K562 (cell line): ENCODE data around the gene GYS1. TPM values are rescaled to one million over a fixed set of nuclear protein-coding genes. Genes with fewer than 3 reads are reported as not detected.

Source experiments
- ATAC-seq: fragments of 200-7000 bp; cut with Tn5 transposase; 3 replicates; pipeline ENCODE4 v1.9.1; 2020; ENCODE audit warnings: moderate library complexity
- BruUV-seq: library from RNA; stranded (reverse); fragments of 400-500 nt; replicated peaks from 2 replicates; lab custom pipeline; 2021; lab: Mats Ljungman, UMichigan
- CTCF ChIA-PET: fragments of 300-600 bp; formaldehyde crosslinking; extraction: SDS; loops from one replicate; lab custom pipeline; 2021; ENCODE audit warnings: low intra/inter-chr PET ratio; lab: Yijun Ruan, JAX
- POLR2A ChIA-PET: fragments of 300-600, 350-650 bp; sonication (Branson Sonifier 250); formaldehyde crosslinking; extraction: SDS; loops from one replicate; lab custom pipeline; 2021; ENCODE audit warnings: antibody characterized with exemption, inconsistent platforms; lab: Yijun Ruan, JAX
- DNase-seq, 4 experiments: peaks; one replicate each; pipeline versions ENCODE4 v3.0.0 to v3.0.0-alpha.2; 2011 to 2018; ENCODE audit warnings: low spot score in 3 of 4, mixed read lengths in 3 of 4; ENCODE audit errors: extremely low read depth in 1 of 4
- FAIRE-seq: peaks from 2 replicates; lab custom pipeline; 2011; peaks lifted over from hg19 to GRCh38; lab: Jason Lieb, UNC
- H2AFZ ChIP-seq: 2 replicates; pipeline ENCODE4 v1.6.0; 2011; ENCODE audit warnings: low read depth, low read length, control low read depth, inconsistent platforms
- H3K27ac ChIP-seq: fragments of 200-600 bp; 3 replicates; pipeline ENCODE4 v1.8.0; 2011; ENCODE audit warnings: low read depth, mild to moderate bottlenecking, control low read depth, inconsistent platforms, low read length, moderate library complexity, mixed read lengths; ENCODE audit errors: extremely low read depth
- H3K27me3 ChIP-seq, 2 experiments: fragments of 300-600 bp in 1 of 2; 2 replicates in 1 of 2; 3 replicates in 1 of 2; pipeline versions ENCODE4 v1.6.0 to v1.8.0; 2011; ENCODE audit warnings: inconsistent platforms in 2 of 2, low read length in 2 of 2, mild to moderate bottlenecking in 1 of 2, mixed read lengths in 1 of 2, moderate library complexity in 1 of 2; ENCODE audit not compliant: control insufficient read depth in 2 of 2, insufficient read depth in 2 of 2
- H3K36me3 ChIP-seq: fragments of 300-600 bp; 3 replicates; pipeline ENCODE4 v1.8.0; 2011; ENCODE audit warnings: mild to moderate bottlenecking, low read length, inconsistent platforms; ENCODE audit not compliant: control insufficient read depth, insufficient read depth
- H3K4me1 ChIP-seq, 2 experiments: fragments of 200-600 bp in 1 of 2; replicated peaks in 1 of 2; 2 replicates in 1 of 2; 3 replicates in 1 of 2; pipeline versions ENCODE4 v1.5.1 to v1.8.0; 2011; ENCODE audit warnings: inconsistent platforms in 2 of 2, low read length in 2 of 2, mild to moderate bottlenecking in 1 of 2, mixed read lengths in 1 of 2, moderate library complexity in 1 of 2; ENCODE audit not compliant: control insufficient read depth in 2 of 2, insufficient read depth in 2 of 2
- H3K4me2 ChIP-seq: 2 replicates; pipeline ENCODE4 v1.6.1; 2011; ENCODE audit warnings: low read length, control low read depth, inconsistent platforms, mixed read lengths; ENCODE audit not compliant: insufficient read depth
- H3K4me3 ChIP-seq: fragments of 200-600 bp; sonication (generic), shearing (Covaris generic); 2 replicates; pipeline ENCODE4 v1.5.1; 2016; ENCODE audit warnings: control low read depth, inconsistent platforms
- H3K79me2 ChIP-seq: fragments of 200-600 bp; 3 replicates; pipeline ENCODE4 v1.8.0; 2011; ENCODE audit warnings: low read length, inconsistent platforms; ENCODE audit not compliant: control insufficient read depth, insufficient read depth
- H3K9ac ChIP-seq, 2 experiments: 2 replicates each; pipeline versions ENCODE4 v1.6.0 to v1.6.1; 2011; ENCODE audit warnings: low read depth in 2 of 2, low read length in 2 of 2, control low read depth in 1 of 2, inconsistent platforms in 1 of 2, mild to moderate bottlenecking in 1 of 2, mixed read lengths in 1 of 2; ENCODE audit not compliant: insufficient read depth in 1 of 2
- H3K9me1 ChIP-seq: one replicate; pipeline ENCODE4 v1.6.0; 2011; ENCODE audit warnings: inconsistent platforms, mild to moderate bottlenecking, low read length, moderate library complexity; ENCODE audit not compliant: control insufficient read depth, insufficient read depth
- H3K9me3 ChIP-seq: replicated peaks from 2 replicates; pipeline ENCODE4 v1.5.1; 2011; ENCODE audit warnings: low read depth, low read length, inconsistent platforms; ENCODE audit not compliant: control insufficient read depth, insufficient read depth
- H4K20me1 ChIP-seq: replicated peaks from 2 replicates; pipeline ENCODE4 v1.6.1; 2011; ENCODE audit warnings: low read length, inconsistent platforms, mixed read lengths; ENCODE audit not compliant: control insufficient read depth, insufficient read depth
- BMI1 ChIP-seq: fragments of 150-350 bp; IDR thresholded peaks from 2 replicates; pipeline ENCODE4 v1.6.1; 2014; ENCODE audit warnings: low read length
- DNMT1 ChIP-seq: fragments of 450-650 bp; IDR thresholded peaks from 2 replicates; pipeline ENCODE4 v1.6.1; 2016; ENCODE audit warnings: antibody characterized with exemption, mild to moderate bottlenecking
- FOXK1 ChIP-seq: sonication (generic); formaldehyde crosslinking; IDR thresholded peaks from 2 replicates; pipeline ENCODE4 v1.8.0; 2022; ENCODE audit warnings: missing genetic modification reagents, mild to moderate bottlenecking, borderline replicate concordance
- FUS ChIP-seq: fragments of 200-400 bp; formaldehyde crosslinking; optimal IDR thresholded peaks from 2 replicates; pipeline ENCODE3; 2017; ENCODE audit warnings: low read depth, low read length
- GABPA ChIP-seq: fragments of 200-800 bp; sonication (Bioruptor generic); conservative IDR thresholded peaks from 2 replicates; pipeline ENCODE4 v1.6.1; 2016; ENCODE audit warnings: low read depth, missing genetic modification characterization, missing compliant biosample characterization
- MED1 ChIP-seq: sonication (generic); formaldehyde crosslinking; IDR thresholded peaks from 2 replicates; pipeline ENCODE4 v1.8.1; 2023; ENCODE audit warnings: missing genetic modification reagents, borderline replicate concordance
- MEF2D ChIP-seq: conservative IDR thresholded peaks from 2 replicates; pipeline ENCODE4 v1.6.1; 2016; ENCODE audit warnings: low read depth, missing genetic modification characterization, missing compliant biosample characterization
- MTA2 ChIP-seq: fragments of 450-650 bp; IDR thresholded peaks from 2 replicates; pipeline ENCODE4 v1.6.1; 2016; ENCODE audit warnings: low read depth
- NFIX ChIP-seq: fragments of 250-450 bp; sonication (Bioruptor Pico); IDR thresholded peaks from 2 replicates; pipeline ENCODE4 v1.4.0; 2020; ENCODE audit warnings: low read depth, mild to moderate bottlenecking, moderate library complexity
- PHF8 ChIP-seq: fragments of 200-600 bp; sonication (generic); IDR thresholded peaks from 2 replicates; pipeline ENCODE4 v1.6.1; 2012; ENCODE audit warnings: mixed run types, mild to moderate bottlenecking, inconsistent platforms, low read length, moderate library complexity, borderline replicate concordance
- RAD21 ChIP-seq, 2 experiments: fragments of 250-450 bp in 1 of 2; fragments of 450-650 bp in 1 of 2; sonication (Bioruptor Pico) in 1 of 2; formaldehyde crosslinking in 1 of 2; IDR thresholded peaks in 1 of 2; conservative IDR thresholded peaks in 1 of 2; 2 replicates each; pipeline versions ENCODE4 v1.4.0 to v1.8.0; 2020 to 2022; ENCODE audit warnings: mild to moderate bottlenecking in 2 of 2, moderate library complexity in 1 of 2
- ZEB2 ChIP-seq: fragments of 450-650 bp; IDR thresholded peaks from 2 replicates; pipeline ENCODE4 v1.6.1; 2016
- ZNF197 ChIP-seq: fragments of 200-800 bp; sonication (Bioruptor generic); IDR thresholded peaks from 2 replicates; pipeline ENCODE4 v1.6.1; 2016; ENCODE audit warnings: low read depth, missing genetic modification characterization, missing compliant biosample characterization
- ZNF253 ChIP-seq: fragments of 250-450 bp; sonication (Bioruptor Pico); conservative IDR thresholded peaks from 2 replicates; pipeline ENCODE4 v1.6.1; 2021; ENCODE audit warnings: mild to moderate bottlenecking
- ZNF668 ChIP-seq: fragments of 250-450 bp; sonication (Bioruptor Pico); IDR thresholded peaks from 2 replicates; pipeline ENCODE4 v1.8.0; 2022; ENCODE audit warnings: mild to moderate bottlenecking, inconsistent platforms
- ZNF830 ChIP-seq: fragments of 250-450 bp; sonication (Bioruptor Pico); IDR thresholded peaks from 2 replicates; pipeline ENCODE4 v1.5.0; 2021; ENCODE audit warnings: mild to moderate bottlenecking
- WGBS: fragments of 100-300 bp; shearing (Covaris generic); methylation state at CpG from one replicate; pipeline ENCODE4 v1.1.6; 2016; ENCODE audit warnings: low coverage, mixed read lengths; ENCODE audit not compliant: insufficient coverage; ENCODE audit errors: missing lambda C conversion rate; 5-methylcytosine and 5-hydroxymethylcytosine counted together
- in situ Hi-C: fragments of 300-500 bp; cut with MboI; formaldehyde crosslinking; loops from 4 replicates; pipeline ENCODE4 v1.15.0; 2018; ENCODE audit warnings: inconsistent platforms, mixed read lengths
- intact Hi-C: fragments of 100-400 bp; cut with micrococcal nuclease; formaldehyde crosslinking; loops from 2 replicates; pipeline ENCODE4 v1.14.2; 2022
- polyA plus RNA-seq, 8 experiments: library from polyadenylated mRNA; depleted of rRNA in 4 of 8; stranded (reverse) in 5 of 8; unstranded in 3 of 8; fragments of >200 nt; fragmentation: Nextera tagmentation in 2 of 8; fragmentation: Illumina TruSeq in 1 of 8; extraction: Ambion mirVana in 2 of 8; extraction: Trizol in 1 of 8; gene quantifications; 2 replicates each; pipeline versions ENCODE4 v1.2.1 to v1.2.3, GENCODE V29; 2011 to 2014; ENCODE audit warnings: inconsistent platforms in 1 of 8, missing spikeins in 1 of 8
- total RNA-seq, 7 experiments: library from RNA; depleted of rRNA in 6 of 7; stranded (reverse); fragments of >200 nt in 6 of 7; fragmentation: Illumina TruSeq in 2 of 7; extraction: Trizol in 2 of 7; gene quantifications; 2 replicates each; pipeline versions ENCODE4 v1.2.1 to v1.2.3, GENCODE V29; 2011 to 2021; ENCODE audit warnings: low replicate concordance in 1 of 7
- TF ChIP-seq, protein P1 (sequence below), 2 experiments: fragments of 450-650 bp; IDR thresholded peaks; 2 replicates each; pipeline ENCODE4 v1.6.1; 2016
- TF ChIP-seq, protein P2 (sequence below): fragments of 250-450 bp; sonication (Bioruptor Pico); IDR thresholded peaks from 2 replicates; pipeline ENCODE4 v1.8.0; 2022; ENCODE audit warnings: inconsistent platforms, mild to moderate bottlenecking, moderate library complexity, borderline replicate concordance
- TF ChIP-seq, protein P3 (sequence below): fragments of 450-650 bp; formaldehyde crosslinking; IDR thresholded peaks from 2 replicates; pipeline ENCODE4 v1.4.0; 2022; ENCODE audit warnings: mild to moderate bottlenecking, moderate library complexity

The GYS1 gene
- total and polyA plus RNA-seq, 9 of the 15 experiments (the other 6 are each of a cell fraction or from before 2014, with no cell fraction given) = 1.9 to 31.1 (median 15.2) TPM

DNA sequence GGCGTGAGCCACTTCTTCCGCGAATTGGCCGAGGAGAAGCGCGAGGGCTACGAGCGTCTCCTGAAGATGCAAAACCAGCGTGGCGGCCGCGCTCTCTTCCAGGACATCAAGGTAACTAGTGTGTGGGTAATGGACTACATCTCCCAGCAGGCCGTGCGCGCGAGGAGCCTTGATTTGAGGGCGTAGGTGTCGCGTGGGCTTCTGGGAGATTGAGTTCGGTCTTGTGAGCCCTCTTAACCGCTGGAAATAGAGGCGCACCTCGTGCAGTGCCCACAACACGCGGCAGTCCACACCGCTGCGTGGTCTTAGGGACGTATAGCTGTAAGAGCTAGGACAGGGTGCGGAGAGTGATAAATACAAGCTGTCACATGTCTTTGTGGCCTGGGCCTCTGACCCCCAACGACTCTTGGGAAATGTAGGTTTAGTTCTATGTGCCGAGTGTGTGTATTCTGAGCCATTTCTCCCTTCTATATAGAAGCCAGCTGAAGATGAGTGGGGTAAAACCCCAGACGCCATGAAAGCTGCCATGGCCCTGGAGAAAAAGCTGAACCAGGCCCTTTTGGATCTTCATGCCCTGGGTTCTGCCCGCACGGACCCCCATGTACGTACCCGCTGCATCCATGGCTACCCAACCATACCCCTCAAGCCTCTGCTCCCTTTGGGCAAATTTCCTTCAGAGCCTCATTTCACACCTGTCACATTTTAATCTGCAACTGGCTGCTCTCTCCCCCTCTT, 27.1 kb downstream of the GYS1 start:
- no peaks in the 10 kb centered on the region for H3K9me1 ChIP-seq
- H3K79me2 ChIP-seq = peaks cover 56% of the 10 kb centered on the region
- H3K27ac ChIP-seq = peak overlapping the region; percentile 82
- H3K36me3 ChIP-seq = peaks cover 52% of the 10 kb centered on the region
- in situ Hi-C loops = loop anchor here (10.0 kb wide), 1 partner anchor 91 kb away; the partner anchor contains the start of gene PPP1R15A
- WGBS = under 1% methylated on average over 34 of the region's 36 CpGs
- peaks cover 21% of the 10 kb centered on the region for H4K20me1 ChIP-seq
- BruUV-seq = TSS peak; percentile 87
- peak overlapping the region; percentile 90 to 91 for H3K9ac ChIP-seq
- H3K4me2 ChIP-seq = peak overlapping the region; percentile 99
- ChIA-PET POLR2A (interaction anchor here (0.5 to 14.5 kb wide), 47 partner anchors 12 to 668 kb away, joined by 3 to 439 read pairs (median 4); partner anchors contain the start of genes BAX, BCAT2, DHDH and GYS1), CTCF (interaction anchor here (0.6 to 1.0 kb wide), 2 partner anchors 93 to 153 kb away, joined by 3 read pairs; no protein-coding TSS in a partner anchor)
- ATAC-seq = peak; percentile 9
- FAIRE-seq = peak; percentile 44
- H3K27me3 ChIP-seq = no peaks in the 10 kb centered on the region
- intact Hi-C loops = loop anchor here (2.0 to 5.0 kb wide), 2 partner anchors 34 to 65 kb away; partner anchors contain the start of genes DHDH and NUCB1
- peaks cover 41 to 70% of the 10 kb centered on the region in 2 experiments for H3K4me1 ChIP-seq
- peak overlapping the region; percentile 70 for H3K4me3 ChIP-seq
- peak; percentile 49 to 88 (median 55) for DNase-seq
- H3K9me3 ChIP-seq = no peaks in the 10 kb centered on the region
- H2AFZ ChIP-seq = no peak overlapping the region
- TF ChIP-seq MED1 (0 out of 2 replicates have a peak, but pooled peaks have one; percentile 28), ZNF830 (CRISPR knock-in tag) (no peak), ZNF668 (CRISPR knock-in tag) (no peak), ZNF253 (CRISPR knock-in tag) (no peak), FOXK1 (peak; percentile 91; the same call in 1 of the 2 replicates), GABPA (tag) (peak; percentile 28; the same call in 1 of the 2 replicates), ZEB2 (no peak), DNMT1 (no peak), RAD21 (CRISPR knock-in tag; conservative IDR thresholded peaks at IDR 0.05 in 1 of 2, IDR thresholded peaks at IDR 0.05 in 1 of 2) (no peak), NFIX (no peak), PHF8 (peak; percentile 38; the same call in 1 of the 2 replicates), MEF2D (no peak), BMI1 (no peak), ZNF197 (no peak), MTA2 (no peak), FUS (no peak)
- TF ChIP-seq, protein P1, sequence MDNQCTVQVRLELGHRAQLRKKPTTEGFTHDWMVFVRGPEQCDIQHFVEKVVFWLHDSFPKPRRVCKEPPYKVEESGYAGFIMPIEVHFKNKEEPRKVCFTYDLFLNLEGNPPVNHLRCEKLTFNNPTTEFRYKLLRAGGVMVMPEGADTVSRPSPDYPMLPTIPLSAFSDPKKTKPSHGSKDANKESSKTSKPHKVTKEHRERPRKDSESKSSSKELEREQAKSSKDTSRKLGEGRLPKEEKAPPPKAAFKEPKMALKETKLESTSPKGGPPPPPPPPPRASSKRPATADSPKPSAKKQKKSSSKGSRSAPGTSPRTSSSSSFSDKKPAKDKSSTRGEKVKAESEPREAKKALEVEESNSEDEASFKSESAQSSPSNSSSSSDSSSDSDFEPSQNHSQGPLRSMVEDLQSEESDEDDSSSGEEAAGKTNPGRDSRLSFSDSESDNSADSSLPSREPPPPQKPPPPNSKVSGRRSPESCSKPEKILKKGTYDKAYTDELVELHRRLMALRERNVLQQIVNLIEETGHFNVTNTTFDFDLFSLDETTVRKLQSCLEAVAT (IDR thresholded peaks at IDR 0.05) = peak in 1 of 2 experiments; percentile 7; a peak in 3 of 4 replicates
- TF ChIP-seq, protein P2, sequence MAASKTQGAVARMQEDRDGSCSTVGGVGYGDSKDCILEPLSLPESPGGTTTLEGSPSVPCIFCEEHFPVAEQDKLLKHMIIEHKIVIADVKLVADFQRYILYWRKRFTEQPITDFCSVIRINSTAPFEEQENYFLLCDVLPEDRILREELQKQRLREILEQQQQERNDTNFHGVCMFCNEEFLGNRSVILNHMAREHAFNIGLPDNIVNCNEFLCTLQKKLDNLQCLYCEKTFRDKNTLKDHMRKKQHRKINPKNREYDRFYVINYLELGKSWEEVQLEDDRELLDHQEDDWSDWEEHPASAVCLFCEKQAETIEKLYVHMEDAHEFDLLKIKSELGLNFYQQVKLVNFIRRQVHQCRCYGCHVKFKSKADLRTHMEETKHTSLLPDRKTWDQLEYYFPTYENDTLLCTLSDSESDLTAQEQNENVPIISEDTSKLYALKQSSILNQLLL (CRISPR knock-in tag) = no peak
- TF ChIP-seq, protein P3, sequence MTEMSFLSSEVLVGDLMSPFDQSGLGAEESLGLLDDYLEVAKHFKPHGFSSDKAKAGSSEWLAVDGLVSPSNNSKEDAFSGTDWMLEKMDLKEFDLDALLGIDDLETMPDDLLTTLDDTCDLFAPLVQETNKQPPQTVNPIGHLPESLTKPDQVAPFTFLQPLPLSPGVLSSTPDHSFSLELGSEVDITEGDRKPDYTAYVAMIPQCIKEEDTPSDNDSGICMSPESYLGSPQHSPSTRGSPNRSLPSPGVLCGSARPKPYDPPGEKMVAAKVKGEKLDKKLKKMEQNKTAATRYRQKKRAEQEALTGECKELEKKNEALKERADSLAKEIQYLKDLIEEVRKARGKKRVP (CRISPR knock-in tag) = peak; percentile 6; the same call in 1 of the 2 replicates
